Upper lobe of left lung (tissue), 6 donors: Measurements from ENCODE around the gene HAP1. TPM values are rescaled to one million over a fixed set of nuclear protein-coding genes. Genes with fewer than 3 reads are reported as not detected.

ENCODE experiments used
- ATAC-seq, 2 donors: fragments of 200-7000 bp; cut with Tn5 transposase; one replicate each; pipeline ENCODE4 v1.9.1; 2022; ENCODE audit warnings: mild to moderate bottlenecking in 2 of 2, moderate library complexity in 2 of 2; ENCODE audit not compliant: low FRiP score in 2 of 2
- DNase-seq, 2 donors: peaks; one replicate each; pipeline ENCODE4 v3.0.0-alpha.2; 2019 to 2020
- H3K27ac ChIP-seq, 4 donors: fragments of 200-600 bp; sonication (generic); one replicate each; pipeline ENCODE4 v1.5.1; 2016 to 2019
- H3K27me3 ChIP-seq, 4 donors: fragments of 200-600 bp; sonication (generic); one replicate each; pipeline ENCODE4 v1.5.1; 2017 to 2019
- H3K36me3 ChIP-seq, 4 donors: fragments of 200-600 bp; sonication (generic); one replicate each; pipeline ENCODE4 v1.5.1; 2016 to 2019
- H3K4me1 ChIP-seq, 4 donors: fragments of 200-600 bp; sonication (generic); one replicate each; pipeline ENCODE4 v1.5.1; 2018 to 2019
- H3K4me3 ChIP-seq, 4 donors: fragments of 200-600 bp; sonication (generic); one replicate each; pipeline ENCODE4 v1.5.1; 2017 to 2019; ENCODE audit warnings: mild to moderate bottlenecking in 2 of 4, moderate library complexity in 1 of 4
- H3K9me3 ChIP-seq, 4 donors: fragments of 200-600 bp; sonication (generic); one replicate each; pipeline ENCODE4 v1.5.1; 2018 to 2019
- CTCF ChIP-seq, 6 experiments: fragments of 450-650 bp in 4 of 6; fragments of 200-600 bp in 2 of 6; sonication (generic) in 2 of 6; IDR thresholded peaks; one replicate each; pipeline ENCODE4 v1.5.1; 2016 to 2019; ENCODE audit warnings: antibody characterized with exemption in 6 of 6
- EP300 ChIP-seq, 4 donors: sonication (generic); formaldehyde crosslinking; IDR thresholded peaks; one replicate each; pipeline ENCODE4 v1.5.1; 2017; ENCODE audit warnings: antibody characterized with exemption in 4 of 4, control low read depth in 2 of 4
- POLR2A ChIP-seq, 4 donors: fragments of 450-650 bp; IDR thresholded peaks; one replicate each; pipeline ENCODE4 v1.5.1; 2016 to 2017; ENCODE audit warnings: antibody characterized with exemption in 4 of 4, mild to moderate bottlenecking in 2 of 4
- POLR2AphosphoS5 ChIP-seq, 2 donors: sonication (generic); formaldehyde crosslinking; IDR thresholded peaks; one replicate each; pipeline ENCODE4 v1.5.1; 2017; ENCODE audit warnings: antibody characterized with exemption in 2 of 2
- WGBS, 2 donors: methylation state at CpG; one replicate each; pipeline ENCODE4 v1.1.5; 2017 to 2018; 5-methylcytosine and 5-hydroxymethylcytosine counted together
- total RNA-seq, 6 donors: library from RNA; depleted of rRNA in 4 of 6; stranded (reverse); fragments of >200 nt in 4 of 6; gene quantifications; one replicate each; pipeline versions ENCODE4 v1.1.0 to v1.2.1, GENCODE V29; 2016 to 2021
- donor health status: DM: no; HTN: no; CAD: no; lungs with moderate emphysema.
- donor health status: DM: no; HTN: yes; CAD: no; lungs with severe emphysema.

HAP1 gene
- total RNA-seq, 6 donors from 2014 or later, result 0.14 to 1.0 (median 0.59) TPM; not detected in 2

DNA sequence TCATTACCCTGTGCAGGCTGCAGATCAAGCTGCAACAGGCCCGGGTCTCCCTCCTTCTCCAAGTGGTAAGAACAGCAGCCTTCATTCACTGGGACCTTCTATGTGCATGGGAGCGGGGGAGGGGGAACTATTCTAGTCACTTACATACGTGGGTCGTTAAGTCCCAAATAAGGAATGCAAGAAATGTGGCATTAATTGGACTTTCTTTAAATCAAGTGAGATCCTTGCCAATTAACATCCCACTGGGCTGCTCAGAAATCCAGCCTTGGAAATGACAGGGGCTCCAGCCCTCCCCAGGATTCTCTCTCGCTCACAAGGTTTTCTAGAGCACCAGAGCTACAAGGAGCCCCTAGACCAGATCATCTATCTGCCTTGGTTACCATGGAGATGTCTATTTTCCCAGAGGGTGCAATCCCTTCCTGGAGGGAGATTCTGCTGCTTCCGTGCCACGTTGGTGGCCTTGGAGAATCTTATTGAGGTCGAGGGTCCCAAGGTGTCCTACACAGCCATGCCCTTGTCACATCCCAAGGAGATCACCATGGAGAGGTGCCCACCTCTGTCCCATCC lies 50.9 kb downstream of the HAP1 start:
- TF ChIP-seq POLR2A (IDR thresholded peaks at IDR 0.05) (no peak), EP300 (IDR thresholded peaks at IDR 0.05) (no peak), CTCF (IDR thresholded peaks at IDR 0.05) (no peak), POLR2AphosphoS5 (IDR thresholded peaks at IDR 0.05) (no peak)
- no peaks in the 10 kb centered on the region for H3K27me3 ChIP-seq
- no peak overlapping the region for H3K27ac ChIP-seq
- H3K36me3 ChIP-seq, result no peaks in the 10 kb centered on the region
- ATAC-seq (no peak), DNase-seq (no peak)
- no peak overlapping the region for H3K4me3 ChIP-seq
- H3K4me1 ChIP-seq, result peaks cover 12 to 23% (median 18%) of the 10 kb centered on the region in 4 donors
- H3K9me3 ChIP-seq, result no peaks in the 10 kb centered on the region
- 63 to 70% methylated on average over 7 to 8 of the region's 8 CpGs for WGBS, 2 donors

DNA sequence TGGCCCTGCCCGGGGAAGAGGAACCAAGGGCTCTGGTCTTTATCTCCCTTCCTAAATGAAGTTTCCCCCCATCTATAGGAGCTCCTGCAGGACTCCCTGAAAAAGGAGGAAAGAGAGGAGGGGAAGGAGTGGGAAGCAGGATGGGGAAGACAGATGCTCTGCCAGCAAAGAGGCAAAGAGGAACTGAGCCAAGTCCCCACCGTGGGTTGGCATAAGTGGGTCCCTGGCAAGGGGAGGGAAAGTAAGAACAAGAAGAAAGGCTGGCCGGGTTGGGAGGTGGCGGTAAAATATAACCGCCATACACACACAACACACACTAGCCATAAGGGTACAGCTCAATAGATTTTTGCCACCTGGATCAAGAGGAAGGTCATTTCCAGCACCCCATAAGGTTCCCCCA lies 51.8 kb downstream of the HAP1 start:
- 66 to 70% methylated on average over 5 of the region's 5 CpGs for WGBS, 2 donors
- Histone ChIP-seq H3K9me3 (no peaks in the 10 kb centered on the region), H3K4me3 (no peak overlapping the region), H3K27me3 (no peaks in the 10 kb centered on the region), H3K27ac (no peak overlapping the region), H3K36me3 (no peaks in the 10 kb centered on the region), H3K4me1 (peaks cover 10 to 23% (median 20%) of the 10 kb centered on the region in 4 donors)
- TF ChIP-seq POLR2AphosphoS5 (IDR thresholded peaks at IDR 0.05), result no peak
- no peak for TF ChIP-seq EP300 (IDR thresholded peaks at IDR 0.05)
- TF ChIP-seq POLR2A (IDR thresholded peaks at IDR 0.05), result no peak
- TF ChIP-seq CTCF (IDR thresholded peaks at IDR 0.05), result no peak
- no peak for ATAC-seq
- DNase-seq, result no peak

DNA sequence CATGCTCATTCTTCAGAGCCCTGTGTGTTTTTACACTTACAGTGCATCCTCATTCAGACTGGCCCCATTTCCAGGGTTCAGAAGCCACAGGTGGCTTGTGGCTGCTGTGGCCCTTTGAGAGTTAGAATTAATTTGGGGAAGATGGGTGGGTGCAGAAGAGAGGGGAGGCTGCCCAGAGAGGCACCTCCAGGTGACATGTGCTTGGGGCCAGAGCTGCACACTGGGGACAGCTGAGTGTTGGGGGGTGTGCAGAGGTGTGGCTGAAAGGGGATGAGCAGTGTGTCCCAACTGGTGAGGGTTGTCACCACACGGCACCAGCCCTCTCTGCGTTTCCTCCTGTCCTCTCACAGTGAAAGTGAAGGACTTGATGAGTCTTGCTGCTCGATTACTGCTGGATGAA lies 52.7 kb downstream of the HAP1 start:
- Histone ChIP-seq H3K36me3 (no peaks in the 10 kb centered on the region), H3K27me3 (no peaks in the 10 kb centered on the region), H3K4me1 (peaks cover 15 to 27% (median 22%) of the 10 kb centered on the region in 4 donors), H3K4me3 (no peak overlapping the region), H3K9me3 (no peaks in the 10 kb centered on the region), H3K27ac (no peak overlapping the region)
- DNase-seq (no peak), ATAC-seq (no peak)
- WGBS, 2 donors, result 70 to 80% methylated on average over 3 of the region's 3 CpGs
- no peak for TF ChIP-seq POLR2AphosphoS5 (IDR thresholded peaks at IDR 0.05)
- no peak for TF ChIP-seq EP300 (IDR thresholded peaks at IDR 0.05)
- TF ChIP-seq POLR2A (IDR thresholded peaks at IDR 0.05), result no peak
- no peak for TF ChIP-seq CTCF (IDR thresholded peaks at IDR 0.05)

DNA sequence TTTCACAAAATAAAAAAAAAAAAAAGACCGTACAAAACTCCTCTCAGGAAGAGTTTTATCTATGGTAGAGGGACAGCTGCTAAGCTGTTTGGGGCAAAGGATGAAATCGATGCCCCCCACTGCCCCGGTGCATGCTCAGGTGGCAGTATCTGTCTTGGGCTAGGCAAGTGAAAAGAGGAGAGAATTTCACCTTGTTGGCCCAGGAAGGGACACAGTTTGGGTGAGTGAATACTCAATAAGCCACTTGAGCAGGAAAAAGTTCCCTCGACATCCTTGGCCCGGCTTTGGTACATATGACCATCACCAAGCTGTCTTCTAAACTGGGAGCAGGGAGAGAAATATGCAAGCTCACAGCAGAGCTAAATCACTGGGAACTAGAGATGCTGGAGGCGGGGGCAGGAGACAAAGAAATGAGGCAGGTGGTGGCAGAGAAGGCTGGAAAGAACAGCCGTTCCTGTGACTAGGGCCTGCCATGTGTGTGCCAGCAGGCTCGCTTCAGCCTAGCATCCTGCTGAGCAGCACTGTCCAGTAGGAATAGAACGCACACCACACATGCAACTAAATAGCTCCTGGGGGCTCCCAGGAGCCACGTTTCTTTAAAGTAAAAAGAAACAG lies 53.9 kb downstream of the HAP1 start:
- Histone ChIP-seq H3K4me1 (peaks cover 27 to 36% (median 30%) of the 10 kb centered on the region in 4 donors), H3K36me3 (no peaks in the 10 kb centered on the region), H3K27ac (peak overlapping the region in 1 of 4 donors; percentile 34), H3K9me3 (no peaks in the 10 kb centered on the region), H3K27me3 (no peaks in the 10 kb centered on the region), H3K4me3 (no peak overlapping the region)
- TF ChIP-seq POLR2A (IDR thresholded peaks at IDR 0.05), result no peak
- TF ChIP-seq CTCF (IDR thresholded peaks at IDR 0.05), result no peak
- no peak for TF ChIP-seq POLR2AphosphoS5 (IDR thresholded peaks at IDR 0.05)
- TF ChIP-seq EP300 (IDR thresholded peaks at IDR 0.05), result no peak
- ATAC-seq (no peak), DNase-seq (no peak)
- 80 to 87% methylated on average over 10 of the region's 10 CpGs for WGBS, 2 donors
